SH-SY5Y (cell line): ENCODE measurements around the gene ANTXR1.

Source experiments
- GATA2 ChIP-seq: IDR thresholded peaks from 2 replicates; pipeline ENCODE4 v1.6.1; 2011; ENCODE audit warnings: mild to moderate bottlenecking, low read depth, low read length
- GATA3 ChIP-seq: IDR thresholded peaks from 2 replicates; pipeline ENCODE4 v1.6.1; 2011; ENCODE audit warnings: low read depth, mild to moderate bottlenecking, low read length, moderate library complexity

- no peak for TF ChIP-seq GATA2
- TF ChIP-seq GATA3 = no peak
These were observed 98.1 kb downstream of the ANTXR1 start for GRCh38 chr2:69111076-69111475.
